Stimulated activated naive CD4-positive, alpha-beta T cell (primary cell): ENCODE data around the gene PFDN1.

Experiments used
- DNase-seq, 6 experiments: peaks; one replicate each; lab custom pipeline; 2025; lab: John Stamatoyannopoulos, UW

PFDN1 gene

DNA sequence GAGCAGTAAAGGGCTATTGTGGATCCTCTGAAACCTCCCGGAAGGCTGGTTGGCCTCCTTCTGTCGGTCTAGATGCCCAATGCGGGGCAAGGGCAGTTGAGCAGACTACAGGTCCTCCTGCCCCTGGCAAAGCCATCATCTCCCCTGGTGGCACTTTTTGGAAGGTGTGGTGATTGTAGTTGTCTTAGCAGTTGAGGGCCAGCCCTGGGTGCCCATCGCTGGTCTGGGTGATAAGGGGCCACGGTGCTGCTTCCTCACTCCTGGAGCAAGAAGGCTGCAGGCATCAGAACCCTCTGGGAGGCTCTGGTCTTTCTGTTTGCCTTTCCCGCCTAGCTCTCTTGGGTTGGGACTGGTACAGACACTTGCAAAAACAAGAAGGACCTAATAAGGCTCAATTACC, 64.1 kb downstream of the PFDN1 start:
- no peak for DNase-seq

DNA sequence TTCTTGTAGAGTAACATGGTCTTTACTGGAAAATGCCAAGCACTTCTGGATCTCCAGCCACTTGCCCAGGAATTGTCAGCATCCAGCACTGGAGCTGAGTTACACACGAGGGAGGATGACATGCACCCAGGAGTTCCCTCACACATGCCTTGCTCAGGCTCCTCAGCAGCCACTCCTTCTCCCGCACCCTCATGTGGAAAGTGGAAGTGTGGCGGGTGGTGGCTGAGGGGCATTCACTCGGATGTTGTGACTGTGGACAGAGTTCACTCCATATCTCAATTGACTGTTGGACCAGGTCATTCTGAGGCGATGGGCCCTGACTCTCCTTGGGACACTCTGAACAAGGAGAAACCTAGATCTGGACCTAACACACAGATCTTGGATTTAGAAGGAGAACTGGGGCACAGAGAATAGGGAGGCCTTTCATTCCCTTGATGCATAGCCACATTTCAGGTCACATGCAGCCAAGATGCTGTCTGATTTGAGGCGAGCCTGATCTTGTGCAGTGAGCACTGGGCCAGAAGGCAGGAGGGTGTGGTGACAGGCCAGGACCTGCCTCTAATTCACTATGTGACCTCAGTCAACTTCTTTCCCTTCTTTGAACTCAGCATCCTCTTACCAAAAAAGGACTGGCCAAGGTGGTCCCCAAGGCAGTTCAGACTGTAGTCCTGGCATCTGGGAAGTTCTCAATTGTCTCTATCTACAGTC, 65.9 kb downstream of the PFDN1 start:
- no peak for DNase-seq

DNA sequence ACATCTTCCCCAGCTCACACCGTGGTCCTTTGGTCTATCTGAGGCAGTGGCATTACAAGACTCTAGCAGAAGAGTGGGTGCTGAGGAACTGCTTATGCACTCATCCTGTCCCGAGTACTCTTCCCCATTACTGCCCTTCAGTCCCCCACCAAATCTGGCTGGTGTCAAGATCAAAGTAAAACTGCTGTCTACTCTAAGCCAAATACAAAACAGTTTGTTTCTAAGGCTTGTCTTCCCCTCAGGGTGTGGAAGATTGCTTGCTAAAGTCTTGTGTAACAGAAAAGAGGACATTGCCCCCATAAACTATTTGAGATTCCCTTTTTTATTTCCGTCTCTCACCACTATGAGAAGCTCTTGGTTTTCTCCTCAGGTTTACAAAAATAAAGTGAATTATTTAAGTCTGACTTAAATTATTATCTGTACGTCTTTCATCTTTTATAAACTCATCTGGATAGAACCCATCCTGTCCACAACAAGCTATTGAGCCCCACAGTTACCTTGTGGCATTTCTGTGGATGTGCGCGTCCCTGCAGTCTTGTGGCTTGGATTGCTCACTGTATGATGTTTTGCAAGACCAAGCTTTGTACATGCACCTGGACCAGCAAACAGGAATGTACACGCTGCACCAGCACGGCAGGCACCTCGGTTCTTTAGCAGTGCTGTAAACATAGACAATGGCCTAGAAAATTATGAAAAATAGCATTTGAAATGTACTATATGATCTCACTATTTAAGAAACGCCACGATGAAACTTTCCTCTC, 66.9 kb downstream of the PFDN1 start:
- DNase-seq = no peak

DNA sequence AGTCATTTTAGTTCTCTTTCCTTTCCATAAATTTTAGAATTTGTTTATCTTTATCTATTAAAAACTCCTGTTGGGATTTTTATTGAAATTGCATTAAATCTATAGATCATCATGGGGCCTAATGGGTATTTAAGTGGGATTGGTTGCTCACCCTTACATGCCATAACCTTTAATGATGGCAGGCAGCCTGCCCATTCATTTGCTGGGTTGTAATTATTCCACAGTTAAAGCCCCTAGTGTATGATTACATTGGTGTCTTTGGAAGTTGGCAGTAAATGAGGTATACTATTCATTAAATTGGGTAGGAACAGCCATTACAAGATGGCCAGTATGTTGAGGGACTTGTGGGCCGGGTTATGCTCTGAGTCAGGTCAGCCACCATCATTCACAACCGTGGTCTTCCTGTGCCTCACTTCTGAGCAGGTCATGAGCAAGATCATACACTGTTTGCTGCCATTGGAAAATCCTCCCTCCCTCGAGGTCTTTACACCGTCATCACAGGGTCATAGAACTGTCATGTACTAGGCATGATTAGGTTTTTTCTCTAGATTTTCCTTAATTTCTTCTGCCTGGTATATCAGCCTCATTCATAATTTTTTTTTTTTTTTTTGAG, 68.4 kb downstream of the PFDN1 start:
- DNase-seq = no peak

DNA sequence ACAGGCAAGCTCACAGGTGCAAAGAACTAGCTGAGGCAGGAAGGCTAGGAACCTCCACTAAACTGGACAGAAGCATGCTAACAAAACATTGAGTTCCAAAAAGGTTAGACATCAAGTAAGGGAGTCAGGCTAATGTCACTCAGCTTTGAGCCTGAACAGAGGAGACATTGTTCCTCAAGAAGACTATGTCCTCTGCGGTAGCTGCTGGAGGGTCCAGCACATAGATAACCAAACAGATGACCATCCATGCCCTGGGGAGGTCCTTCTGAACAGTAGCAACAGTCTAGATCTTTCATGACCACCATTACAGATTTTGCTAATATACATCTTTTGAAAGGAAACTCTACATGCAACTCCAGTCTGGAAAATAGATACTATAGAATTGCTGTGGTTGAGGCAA, 70.2 kb downstream of the PFDN1 start:
- DNase-seq = no peak

DNA sequence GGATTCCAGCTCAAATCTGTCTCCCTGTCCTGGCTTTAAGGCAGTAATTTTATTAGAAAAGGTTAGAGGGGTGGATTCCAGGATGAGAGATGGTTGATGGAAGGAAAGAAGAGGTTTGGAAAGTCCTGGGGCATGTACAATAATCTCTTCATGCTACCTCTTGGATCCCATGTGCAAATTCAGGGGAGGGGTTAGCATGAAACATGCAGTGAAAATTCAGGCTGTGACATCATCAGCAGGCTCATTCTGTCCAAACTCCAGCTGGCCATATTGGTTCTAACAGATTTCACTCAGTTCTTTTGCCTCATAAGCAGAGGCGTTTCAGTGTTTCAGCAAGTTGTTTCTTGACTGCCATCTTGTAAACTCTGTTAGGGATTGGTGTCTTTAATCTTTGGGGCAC, 72.5 kb downstream of the PFDN1 start:
- no peak for DNase-seq

DNA sequence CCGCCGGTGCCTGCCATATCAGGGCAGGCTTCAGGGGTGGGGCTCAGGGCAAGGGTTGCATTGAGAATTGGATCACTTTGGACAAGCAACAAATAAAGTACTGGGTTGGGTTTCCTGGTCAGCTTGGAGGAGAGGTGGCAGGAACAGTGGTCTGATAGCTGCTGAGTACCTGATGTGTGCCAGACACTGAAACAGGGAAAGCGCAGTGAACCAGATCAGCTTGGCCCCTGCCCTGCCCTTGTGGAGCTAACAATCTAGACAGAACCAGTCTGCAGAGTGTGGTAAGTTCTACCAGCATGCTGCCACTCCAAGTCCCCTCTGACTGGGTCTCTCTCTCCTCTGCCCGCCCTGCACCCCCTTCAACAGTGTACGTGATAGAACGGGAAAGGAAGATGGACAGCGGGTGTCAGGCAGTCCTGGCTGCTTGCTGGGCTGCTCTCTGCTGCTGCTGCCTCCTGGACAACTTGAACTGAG, 74.5 kb downstream of the PFDN1 start:
- DNase-seq = no peak

DNA sequence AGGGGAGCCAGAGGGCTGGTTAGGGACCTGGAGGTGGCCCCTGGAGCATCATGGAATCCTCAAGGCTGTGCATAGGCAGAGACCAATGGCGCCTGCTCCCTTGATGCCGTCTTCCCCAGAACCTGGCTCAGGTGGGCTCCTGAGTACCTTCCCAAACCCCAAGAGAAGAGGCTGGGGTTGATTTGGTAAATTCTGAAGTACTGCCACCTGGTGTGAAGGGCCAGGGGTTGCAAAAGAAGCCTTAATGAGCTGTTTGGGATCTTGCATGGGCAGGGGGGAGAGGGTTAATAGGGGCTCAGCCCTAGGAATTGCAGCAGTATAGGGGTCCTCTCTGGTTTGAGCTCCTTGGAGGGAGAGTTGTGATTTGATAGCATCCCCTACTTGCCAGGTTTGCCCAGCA, 75.9 kb downstream of the PFDN1 start:
- no peak for DNase-seq

DNA sequence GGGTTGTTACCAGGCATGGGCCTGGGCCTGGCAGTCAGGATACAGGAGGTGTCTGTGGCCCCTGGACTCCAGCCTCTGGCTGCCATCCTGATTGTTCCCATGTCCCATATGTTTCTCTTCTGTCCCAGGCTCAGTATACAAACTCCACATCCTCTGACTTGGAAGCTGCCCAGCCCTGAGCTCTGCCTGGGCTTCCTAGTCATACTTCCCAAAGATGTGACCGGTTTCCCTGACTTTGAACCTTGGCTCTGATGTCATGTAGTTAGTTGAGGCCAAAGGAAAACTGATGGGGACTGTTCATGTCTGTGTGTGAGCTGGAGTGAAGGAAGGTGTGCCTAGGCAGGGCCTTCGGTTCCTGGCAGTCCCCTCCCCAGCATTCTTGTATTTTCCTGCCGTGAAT, 77.5 kb downstream of the PFDN1 start:
- DNase-seq = no peak

DNA sequence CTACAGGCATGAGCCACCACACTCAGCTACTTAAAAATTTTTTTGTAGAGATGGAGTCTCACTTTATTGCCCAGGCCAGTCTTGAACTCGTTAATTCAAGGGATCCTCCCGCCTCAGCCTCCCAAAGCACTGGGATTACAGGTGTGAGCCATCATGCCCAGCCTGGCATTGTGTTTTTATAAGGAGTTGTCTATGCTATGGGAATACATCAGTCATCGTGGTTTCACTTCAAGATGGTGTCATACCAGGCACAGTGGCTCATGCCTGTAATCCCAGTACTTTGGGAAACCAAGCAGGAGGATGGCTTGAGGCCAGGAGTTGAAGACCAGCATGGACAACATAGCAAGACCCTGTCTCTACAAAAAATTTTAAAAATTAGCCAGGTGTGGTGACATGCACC, 78.2 kb downstream of the PFDN1 start:
- DNase-seq = no peak

DNA sequence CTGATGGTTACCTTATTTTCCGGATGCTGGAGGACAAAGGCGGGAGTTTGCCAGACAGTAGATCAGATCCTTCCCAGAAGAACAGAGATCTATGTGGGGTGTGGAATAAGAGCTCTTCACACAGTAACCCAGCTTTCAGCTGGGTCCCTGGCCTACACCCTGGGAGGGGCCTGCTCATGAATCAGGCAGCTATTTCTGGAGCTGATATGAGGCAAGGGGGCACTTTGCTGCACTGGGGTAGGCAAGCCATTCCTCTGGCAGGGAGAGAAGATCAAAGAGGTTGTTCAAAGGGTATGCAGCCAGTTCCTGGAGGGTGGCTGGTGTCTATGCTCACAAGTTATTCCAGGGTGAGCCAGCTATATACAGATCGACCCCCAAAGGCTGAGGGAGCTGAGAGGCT, 79.3 kb downstream of the PFDN1 start:
- DNase-seq = no peak

DNA sequence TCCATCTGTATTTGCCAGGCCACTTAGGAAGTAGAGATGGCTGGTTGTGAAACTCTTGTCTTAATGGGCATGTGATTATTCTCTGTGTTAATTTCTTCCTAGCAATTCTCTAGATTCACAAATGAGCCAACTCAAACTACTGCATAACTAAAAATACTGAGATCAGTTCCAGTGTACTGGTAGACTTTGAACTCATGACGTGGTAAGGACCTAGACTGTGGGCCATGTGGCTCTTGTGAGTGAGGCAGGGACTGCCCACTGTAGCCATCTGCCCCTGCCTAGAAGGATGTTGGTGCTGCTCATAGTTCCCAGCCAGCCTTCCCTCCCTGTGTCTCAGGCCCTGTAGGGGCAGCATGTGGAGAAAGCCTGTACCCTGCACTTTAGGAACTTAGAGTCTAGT, 80.5 kb downstream of the PFDN1 start:
- no peak for DNase-seq

DNA sequence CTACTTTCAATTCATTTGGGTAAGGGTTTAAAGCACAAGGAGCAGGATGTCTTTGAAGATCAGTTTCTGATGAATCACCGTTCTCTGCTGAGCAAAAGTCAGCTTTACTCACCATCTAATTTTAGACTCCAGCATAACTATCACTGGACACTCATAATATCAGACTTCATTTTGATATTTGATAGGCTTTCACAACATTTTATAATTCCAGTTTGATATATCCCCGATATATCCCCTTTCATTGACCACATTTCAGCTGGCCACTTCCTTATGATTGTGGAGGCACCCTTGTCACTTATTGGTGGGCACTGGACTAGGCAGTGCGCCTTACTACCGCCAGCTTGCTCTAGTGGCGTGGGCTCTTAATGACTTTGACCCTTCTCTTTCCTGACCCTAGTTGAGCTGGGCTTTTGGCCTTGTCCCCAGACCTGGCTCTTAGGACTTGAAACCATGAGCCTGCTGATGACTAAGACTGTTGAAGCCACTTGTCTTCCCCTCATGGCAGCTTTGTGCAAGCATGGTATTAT, 81.1 kb downstream of the PFDN1 start:
- no peak for DNase-seq

DNA sequence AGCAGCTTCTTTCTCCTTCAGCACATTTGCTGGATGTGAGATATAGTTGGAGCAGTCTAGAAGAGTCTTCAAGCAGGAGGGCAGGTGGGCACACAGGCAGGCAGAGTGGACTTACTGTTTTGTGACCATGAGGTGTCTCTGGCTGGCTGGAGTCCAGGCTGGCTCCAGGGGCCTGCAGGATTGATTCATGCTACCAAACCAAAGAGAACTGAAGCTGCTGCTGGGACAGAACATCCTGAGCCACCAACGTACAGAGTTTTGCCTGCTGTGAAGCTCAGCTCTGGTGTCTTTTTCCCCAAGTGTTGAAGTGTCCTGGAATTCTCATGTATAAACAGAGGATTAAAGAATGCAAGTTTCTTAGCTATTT, 82.2 kb downstream of the PFDN1 start:
- no peak for DNase-seq

DNA sequence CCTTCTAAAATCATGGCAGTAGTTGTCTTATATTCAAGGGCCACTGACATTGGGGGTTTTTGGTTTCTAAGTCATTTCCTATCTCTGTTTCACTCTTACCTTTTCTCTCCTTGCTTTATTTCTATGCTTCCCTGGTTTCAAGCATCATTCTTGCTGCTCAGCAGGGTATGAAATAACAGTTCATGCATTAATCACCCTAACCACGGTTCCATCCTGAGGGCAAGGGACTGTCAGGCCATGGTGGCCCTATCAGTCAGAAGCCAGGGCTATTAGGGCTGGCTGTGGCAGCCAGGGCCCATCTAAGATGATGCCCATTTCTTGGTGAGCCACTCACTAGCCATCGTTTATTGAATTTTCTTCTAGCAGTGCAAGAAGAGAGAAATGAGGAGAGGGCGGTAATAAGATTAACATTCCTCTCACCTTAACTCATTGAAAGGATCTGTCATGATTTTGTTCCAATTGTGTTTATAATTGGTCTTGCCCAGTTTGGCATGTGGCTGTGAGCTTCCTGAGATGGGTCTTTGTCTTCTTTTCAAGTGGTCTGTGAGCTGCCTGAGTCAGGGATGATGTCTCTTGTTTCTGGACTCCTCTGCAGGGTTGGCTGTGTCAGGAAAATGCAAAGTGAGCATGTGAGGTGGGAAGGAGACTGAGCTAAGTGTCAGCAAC, 82.7 kb downstream of the PFDN1 start:
- no peak for DNase-seq

DNA sequence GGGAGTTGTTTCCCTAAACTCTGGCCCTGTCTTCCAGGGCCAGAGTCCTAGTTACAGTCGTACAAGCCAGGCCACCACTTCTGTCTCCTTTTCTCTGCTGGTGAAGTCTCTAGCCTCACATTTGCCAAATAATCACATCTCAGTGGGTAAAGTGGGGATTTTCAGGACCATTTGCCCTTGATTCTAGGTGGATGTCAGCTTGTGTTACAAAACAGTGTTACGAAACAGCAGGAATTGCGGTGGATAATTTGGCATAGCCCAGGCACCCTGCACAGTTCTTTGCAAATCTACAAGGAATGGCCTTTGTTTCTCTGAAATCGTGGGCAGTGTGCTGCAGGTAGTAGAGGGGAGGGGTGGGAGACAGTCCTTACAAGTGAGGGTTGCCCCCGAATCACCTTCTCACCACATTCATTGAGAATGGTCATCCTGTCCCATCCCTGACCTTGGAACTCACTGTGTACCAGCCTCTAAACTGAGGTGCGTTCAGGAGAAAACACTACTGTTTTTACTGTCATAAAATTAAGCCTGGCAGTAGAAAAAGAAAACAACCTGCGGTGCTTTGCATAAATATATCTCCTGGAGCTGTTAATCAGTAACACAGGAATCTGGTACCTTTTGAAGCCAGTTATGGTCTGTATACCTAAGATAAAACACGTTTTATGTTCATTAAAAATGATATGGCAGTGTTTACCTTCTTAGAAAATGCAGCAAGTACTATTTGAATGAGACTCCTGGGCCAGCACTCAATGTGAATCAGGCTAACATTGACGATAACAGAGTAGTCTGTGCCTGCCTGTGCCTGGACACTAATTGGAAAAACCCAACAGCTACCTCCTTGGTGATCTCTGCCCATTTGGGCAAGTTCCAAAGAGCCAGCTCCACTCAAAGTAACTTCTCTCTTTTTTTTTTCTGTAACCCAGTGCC, 83.6 kb downstream of the PFDN1 start:
- no peak for DNase-seq

DNA sequence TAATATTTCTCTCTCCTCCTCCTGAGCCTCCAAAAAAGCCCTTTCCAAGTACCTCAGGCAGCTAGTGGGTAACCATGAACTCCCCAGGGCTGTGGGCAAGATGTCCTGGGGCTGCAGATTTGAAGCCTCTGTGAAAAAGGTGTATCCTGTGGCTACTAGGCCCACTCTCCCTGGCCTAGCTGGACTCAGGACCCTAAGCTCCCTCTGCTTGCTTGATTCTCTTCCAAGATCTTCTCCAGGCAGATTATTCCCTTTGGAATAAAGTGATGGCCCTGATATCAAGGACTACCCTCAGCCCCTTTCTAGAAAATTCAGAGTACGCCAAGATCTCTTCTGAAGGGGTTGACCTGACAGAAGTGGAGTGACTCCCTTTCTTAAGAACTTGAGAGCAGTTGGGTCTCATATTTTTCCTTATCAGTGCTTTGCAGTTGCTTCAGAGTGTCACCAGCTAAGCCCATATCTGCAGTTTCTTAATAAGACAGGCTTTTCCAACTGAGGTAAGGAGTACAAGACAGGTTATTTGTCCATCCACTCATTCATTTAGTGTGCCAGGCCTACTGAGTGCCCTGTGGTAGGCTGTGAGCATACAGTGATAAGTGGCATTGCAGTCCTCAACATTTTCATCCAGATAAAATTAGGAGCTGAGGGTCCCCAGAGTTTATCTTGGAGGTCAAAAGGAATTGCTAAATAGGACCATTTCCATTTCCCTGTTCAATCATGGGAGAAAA, 85.4 kb downstream of the PFDN1 start:
- no peak for DNase-seq

DNA sequence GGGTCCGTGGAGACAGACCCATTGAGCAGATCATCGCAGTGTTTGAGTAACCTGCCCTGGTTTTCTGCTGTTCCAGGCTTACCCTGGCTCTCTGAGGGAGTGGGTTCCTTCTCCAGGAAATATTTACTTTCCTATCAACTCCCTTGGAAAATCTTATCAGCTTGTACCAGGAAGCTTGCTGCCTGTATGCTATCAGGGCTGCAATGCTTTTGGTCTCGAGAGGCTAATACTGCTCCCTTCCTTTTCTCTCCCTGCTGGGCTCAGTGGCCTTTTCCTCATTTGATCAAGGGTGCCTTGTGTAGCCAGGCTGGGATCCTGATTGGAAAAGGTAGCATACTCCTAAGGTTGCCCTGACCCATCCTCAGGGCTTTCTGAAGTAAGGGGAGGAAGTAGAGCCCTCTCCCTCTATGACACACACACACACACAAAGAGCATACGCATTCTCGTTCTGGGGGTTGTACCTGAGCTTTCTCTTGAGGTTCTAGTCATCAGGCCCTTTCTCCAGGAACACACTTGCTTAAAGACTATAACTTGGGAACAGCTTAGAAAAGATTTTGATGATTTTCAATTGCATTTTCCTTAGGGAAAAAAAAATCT, 86.3 kb downstream of the PFDN1 start:
- DNase-seq = no peak

DNA sequence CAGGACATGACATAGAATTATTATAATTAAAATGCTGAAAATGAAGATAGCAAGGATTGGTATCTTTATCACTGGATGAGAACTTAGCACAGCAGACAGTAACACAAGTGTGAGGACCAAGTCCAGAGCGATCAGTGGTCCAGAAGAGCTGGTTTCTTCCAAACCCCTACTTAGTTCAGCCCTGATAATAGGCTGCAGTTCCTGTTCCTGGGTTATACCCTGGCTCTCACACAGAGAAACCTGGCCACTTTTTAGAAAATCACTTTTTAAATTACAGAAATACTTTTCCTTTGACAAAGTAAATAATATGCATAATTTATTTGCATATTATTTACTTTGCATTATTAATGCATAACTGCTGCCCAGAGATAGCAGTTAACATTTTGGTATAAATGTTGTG, 87.6 kb downstream of the PFDN1 start:
- no peak for DNase-seq

DNA sequence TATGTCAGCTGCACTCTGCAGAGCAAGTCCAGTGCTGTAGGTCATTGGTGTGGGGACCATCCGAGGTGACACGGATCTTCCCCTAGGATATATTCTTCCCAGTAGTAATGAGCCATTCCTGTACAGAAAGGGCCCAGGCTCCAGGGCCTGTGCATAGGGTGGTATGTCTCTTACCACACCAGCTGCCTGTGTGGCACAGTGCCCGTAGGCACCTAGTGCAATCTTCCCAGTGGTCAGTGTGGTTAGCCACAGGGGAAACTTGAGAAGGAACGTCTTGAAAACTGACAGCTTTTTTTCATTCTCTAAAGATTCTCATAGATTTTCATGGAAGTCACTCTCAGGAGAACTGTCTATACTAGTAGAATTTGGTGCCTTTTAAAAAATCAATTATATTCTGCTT, 88.1 kb downstream of the PFDN1 start:
- no peak for DNase-seq
